GM13977 (cell line): Measurements from ENCODE around the gene PCDH8.
A peak's percentile ranks its signal among the peaks of the same experiment; 100 is the strongest.

Experiments
- DNase-seq: peaks from one replicate; pipeline ENCODE4 v3.0.0; 2012; ENCODE audit warnings: low spot score
- in situ Hi-C: fragments of 300-500 bp; cut with MboI; formaldehyde crosslinking; loops from one replicate; pipeline ENCODE4 v1.12.0; 2022; ENCODE audit warnings: low sequenced_read_pairs, low pct_unique_long_range_greater_than_20kb, mixed read lengths, inconsistent platforms; ENCODE audit not compliant: unreplicated experiment
- TF ChIP-seq, protein P1 (sequence below): IDR thresholded peaks from 2 replicates; pipeline ENCODE4 v1.5.1; 2012; ENCODE audit warnings: mild to moderate bottlenecking, control low read depth; ENCODE audit not compliant: insufficient read depth; ENCODE audit errors: extremely low read depth, missing control alignments

PCDH8 gene

DNA sequence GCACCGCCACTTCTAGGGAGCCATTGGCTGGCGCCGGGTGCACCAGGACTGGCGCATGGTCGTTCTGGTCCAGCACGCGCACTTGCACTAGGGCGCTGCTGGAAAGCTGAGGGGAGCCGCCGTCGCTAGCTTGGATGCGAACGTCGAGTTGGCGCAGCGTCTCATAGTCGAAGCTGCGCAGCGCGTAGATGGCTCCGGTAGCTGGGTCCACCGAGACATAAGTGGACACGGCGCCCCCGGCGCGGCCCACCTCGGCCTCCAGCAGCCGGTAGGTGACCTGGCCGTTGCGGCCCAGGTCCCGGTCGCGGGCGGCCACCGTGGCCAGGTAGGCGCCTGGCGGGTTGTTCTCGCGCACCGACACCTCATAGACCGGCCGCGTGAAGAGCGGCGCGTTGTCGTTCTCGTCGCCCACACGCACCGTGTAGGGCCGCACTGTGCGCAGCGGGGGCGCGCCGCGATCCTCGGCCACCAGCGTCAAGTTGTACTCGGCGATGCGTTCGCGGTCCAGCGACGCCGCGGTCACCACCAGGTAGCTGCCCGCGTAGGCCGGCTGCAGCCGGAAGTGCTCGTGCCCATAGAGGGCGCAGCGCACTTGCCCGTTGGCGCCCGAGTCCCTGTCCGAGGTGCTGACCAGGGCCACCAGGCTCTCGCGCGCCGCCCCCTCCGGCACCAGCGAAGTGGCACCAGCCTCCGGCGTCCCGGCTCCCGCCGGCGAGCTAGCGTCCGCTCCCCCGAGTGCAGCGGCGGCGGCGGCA lies 1.7 kb downstream of the PCDH8 start:
- in situ Hi-C loops, result no loop called here
- TF ChIP-seq, protein P1, sequence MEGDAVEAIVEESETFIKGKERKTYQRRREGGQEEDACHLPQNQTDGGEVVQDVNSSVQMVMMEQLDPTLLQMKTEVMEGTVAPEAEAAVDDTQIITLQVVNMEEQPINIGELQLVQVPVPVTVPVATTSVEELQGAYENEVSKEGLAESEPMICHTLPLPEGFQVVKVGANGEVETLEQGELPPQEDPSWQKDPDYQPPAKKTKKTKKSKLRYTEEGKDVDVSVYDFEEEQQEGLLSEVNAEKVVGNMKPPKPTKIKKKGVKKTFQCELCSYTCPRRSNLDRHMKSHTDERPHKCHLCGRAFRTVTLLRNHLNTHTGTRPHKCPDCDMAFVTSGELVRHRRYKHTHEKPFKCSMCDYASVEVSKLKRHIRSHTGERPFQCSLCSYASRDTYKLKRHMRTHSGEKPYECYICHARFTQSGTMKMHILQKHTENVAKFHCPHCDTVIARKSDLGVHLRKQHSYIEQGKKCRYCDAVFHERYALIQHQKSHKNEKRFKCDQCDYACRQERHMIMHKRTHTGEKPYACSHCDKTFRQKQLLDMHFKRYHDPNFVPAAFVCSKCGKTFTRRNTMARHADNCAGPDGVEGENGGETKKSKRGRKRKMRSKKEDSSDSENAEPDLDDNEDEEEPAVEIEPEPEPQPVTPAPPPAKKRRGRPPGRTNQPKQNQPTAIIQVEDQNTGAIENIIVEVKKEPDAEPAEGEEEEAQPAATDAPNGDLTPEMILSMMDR, result no peak
- DNase-seq, result peak; percentile 59

DNA sequence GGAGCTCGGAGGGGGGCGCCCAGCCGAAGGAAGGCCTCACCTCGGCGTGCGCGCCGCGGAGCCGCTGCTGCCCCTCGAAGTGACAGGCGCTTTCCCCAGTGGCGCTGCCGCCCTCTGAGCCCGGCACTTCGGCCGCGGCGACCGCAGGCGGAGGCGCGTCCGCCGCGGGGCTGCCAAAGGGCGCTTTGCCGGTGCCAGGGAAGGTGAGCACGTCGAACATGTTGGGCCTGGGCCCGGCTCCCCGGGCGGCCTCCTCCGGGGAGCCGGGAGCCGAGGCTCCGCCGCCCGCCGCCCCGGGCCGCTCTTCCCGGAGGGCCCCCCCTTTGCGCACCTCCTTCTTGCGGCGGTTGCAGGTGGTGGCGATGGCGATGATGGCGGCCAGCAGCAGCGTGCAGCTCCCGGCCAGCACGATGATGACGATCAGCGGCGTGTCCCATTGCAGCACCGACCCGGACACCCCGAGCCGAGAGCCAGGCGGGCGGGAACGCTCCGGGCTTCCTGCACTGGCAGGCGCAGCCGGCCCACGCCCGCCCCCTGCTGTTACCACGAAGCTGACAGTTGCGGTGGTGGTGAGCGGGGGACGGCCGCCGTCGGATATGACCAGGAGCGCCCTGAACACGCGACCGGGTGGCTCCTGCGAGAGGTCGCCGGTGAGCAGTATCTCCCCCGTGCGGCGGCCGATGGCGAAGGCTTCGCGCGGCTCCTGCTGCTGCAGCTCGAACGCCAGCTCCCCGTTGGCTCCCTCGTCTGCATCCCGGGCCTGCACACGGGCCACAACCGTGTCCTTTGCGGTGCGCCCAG lies 2.5 kb downstream of the PCDH8 start:
- DNase-seq, result peak; percentile 73
- in situ Hi-C loops, result no loop called here
- TF ChIP-seq, protein P1, result peak; percentile 28

DNA sequence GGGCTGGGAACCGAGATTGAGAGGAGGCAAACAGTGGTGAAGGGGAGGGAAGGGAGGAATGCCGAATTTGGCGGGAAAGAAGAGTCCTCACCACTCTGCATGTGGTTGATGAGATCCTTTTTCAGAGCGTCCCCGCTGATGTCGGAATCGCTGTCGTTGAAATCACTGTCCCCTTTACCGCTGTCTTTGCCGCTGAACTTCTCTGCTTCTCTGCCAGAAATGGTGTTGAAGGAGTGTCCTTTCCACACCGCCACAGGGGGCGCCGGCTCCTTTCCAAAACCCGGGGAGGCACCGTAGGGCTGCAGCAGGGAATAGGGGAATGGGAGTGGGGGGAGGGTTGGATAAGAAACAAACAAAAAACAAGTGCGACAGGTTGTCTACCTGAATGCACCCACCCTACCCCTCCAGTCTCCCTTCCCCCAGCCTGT lies 3.1 kb downstream of the PCDH8 start:
- in situ Hi-C loops, result no loop called here
- TF ChIP-seq, protein P1, result no peak
- peak; percentile 38 for DNase-seq

DNA sequence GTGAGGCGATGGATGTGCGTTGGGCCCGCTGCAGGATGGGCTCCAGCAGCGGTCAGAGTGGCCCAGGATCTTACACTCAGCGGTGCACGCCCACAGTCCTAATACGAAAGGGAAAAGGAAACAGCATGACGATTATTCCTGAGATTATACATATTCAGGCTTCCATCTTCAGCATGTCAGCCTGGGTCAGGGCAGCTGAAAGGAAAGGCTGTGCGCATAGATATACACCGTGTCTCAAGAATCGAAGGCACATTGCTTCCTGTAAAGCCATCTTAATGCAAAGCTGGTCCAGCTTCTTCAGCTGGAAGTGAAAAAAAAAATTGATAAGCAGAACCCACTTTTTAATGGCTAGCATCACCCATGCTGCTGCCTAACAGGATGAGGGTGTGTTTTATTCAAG lies 3.6 kb downstream of the PCDH8 start:
- in situ Hi-C loops, result no loop called here

DNA sequence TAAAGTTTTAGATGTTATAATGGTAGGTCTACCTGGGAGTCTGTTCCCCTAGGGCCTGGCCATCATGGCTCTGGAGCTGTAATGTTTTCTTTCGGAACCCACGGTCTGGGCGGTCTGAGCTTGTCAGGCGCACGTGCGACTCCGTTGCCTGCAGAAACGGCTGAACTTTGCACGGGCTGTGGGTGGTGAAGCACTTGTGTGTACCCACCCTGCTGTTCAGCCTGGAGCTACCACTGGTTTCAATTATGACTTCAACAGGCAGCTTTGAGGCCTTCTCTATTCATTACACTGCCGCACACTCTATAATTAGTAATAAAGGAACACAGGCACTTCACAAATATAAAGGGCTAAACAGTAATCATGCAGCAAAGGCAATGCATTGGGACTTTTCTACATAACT lies 6.0 kb downstream of the PCDH8 start:
- TF ChIP-seq, protein P1, result no peak
- in situ Hi-C loops, result no loop called here
- DNase-seq, result no peak

More for the DNA sequence above, 3.6 kb downstream of the PCDH8 start:
- TF ChIP-seq, protein P1, result no peak
- DNase-seq, result no peak

DNA sequence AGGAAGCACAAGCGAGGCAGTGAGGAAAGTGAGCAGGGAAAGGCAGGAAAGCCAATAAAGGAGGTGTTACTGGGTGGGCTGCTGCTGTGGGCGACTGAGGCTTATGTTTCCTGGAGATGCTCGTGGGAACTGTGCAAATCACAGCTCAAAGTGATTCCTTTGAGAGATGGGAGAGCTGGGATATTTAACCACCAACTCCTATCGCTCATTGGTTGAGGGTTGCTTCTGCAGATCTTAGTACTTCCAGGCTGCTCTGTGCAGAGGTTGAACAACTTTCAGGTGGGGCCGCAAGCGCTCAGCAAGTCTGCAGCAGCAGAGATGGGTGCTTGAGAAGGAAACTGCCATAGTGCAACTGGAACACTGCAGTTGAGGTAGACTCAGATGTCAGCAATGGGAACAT lies 8.4 kb downstream of the PCDH8 start:
- no peak for DNase-seq
- TF ChIP-seq, protein P1, result no peak
- in situ Hi-C loops, result no loop called here
